ENCODE results near the gene TBXAS1.
A peak's percentile ranks its signal among the peaks of the same experiment; 100 is the strongest.
"Not testable (repeated sequence)": the region's sequence is repeated elsewhere in the genome, so short reads cannot be mapped to it uniquely, and the experiment has no call there.

Gene TBXAS1

DNA sequence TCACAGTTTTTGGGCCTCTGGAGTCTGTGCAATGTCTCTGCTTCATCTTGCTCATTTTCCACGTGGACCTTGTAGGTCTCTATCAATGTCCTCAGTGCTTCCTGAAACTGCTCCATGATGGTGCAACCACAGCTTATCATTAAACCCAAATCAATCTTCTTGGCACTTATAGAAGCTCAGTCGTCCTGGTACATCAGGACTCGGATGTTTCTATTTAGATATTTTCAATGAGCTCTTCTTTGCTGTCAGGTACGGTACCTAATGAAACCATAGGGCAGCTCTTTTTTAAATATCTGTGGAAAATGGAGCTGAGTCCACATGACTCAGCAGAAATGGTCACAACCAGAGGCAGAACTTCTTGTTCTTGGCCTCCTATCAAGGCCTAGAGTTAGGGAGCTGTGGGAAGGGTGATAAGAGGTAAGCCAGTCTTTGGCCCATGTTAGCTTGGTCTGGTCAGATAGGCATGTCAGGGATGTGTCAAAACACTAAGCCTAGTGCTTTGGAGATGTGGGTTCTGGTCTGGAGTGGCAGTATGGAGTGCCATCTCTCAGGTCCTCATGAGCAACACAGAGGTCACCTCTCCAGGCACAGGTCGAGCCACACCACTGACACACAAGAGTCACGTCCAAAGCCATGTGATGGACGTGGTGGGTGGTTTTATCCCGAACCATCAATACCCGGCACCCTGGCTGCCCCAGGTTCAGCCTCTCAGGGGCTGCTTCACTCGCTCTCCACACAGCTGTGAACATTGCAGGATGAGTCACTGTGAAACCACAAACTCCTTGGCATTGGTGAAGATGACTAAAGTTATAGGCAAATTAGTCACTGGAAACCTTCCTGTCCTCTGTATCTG, 87.0 kb downstream of the TBXAS1 start:
- peak; percentile 27 to 44 for DNase-seq

GRCh38 chr7:139916717-139917395, 87.8 kb downstream of the TBXAS1 start:
- no peak for DNase-seq

DNA sequence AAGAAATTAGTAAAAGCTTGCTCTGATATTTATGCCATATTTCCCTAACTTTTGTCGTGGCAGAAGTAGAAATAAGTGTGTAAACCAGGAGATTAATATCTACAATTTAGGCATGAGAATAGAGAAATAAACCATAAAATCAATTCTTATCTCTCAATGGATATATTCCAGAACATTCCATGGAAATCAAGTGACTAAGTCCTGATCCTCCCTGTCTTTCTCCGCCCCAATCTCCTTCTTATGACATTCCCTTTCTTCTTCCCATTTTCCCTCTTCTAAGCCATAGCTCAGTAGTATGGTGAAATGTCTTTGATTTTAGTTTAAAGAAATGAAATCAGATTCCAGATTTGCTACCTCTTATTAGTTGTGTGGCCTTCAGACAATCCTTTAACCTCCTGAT, 88.8 kb downstream of the TBXAS1 start:
- DNase-seq = no peak

- no peak for DNase-seq
Observed at GRCh38 chr7:139918480-139918879, 89.4 kb downstream of the TBXAS1 start.

- no peak for DNase-seq
Observed at GRCh38 chr7:139923090-139923489, 94.0 kb downstream of the TBXAS1 start.

DNA sequence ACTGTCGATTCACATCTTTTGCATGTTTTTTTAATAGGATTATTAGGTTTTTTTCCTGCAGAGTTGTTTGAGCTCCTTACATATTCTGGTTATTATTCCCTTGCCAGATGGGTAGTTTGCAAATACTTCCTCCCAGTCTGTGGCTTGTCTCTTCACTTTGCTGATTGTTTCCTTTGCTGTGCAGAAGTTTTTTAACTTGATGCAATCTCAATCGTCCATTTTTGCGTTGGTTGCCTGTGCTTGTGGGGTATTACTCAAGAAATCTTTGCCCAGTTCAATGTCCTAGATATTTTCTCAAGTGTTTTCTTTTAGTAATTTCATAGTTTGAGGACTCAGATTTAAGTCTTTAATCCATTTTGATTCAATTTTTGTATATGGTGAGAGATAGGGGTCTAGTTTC, 95.4 kb downstream of the TBXAS1 start:
- DNase-seq = no peak

DNA sequence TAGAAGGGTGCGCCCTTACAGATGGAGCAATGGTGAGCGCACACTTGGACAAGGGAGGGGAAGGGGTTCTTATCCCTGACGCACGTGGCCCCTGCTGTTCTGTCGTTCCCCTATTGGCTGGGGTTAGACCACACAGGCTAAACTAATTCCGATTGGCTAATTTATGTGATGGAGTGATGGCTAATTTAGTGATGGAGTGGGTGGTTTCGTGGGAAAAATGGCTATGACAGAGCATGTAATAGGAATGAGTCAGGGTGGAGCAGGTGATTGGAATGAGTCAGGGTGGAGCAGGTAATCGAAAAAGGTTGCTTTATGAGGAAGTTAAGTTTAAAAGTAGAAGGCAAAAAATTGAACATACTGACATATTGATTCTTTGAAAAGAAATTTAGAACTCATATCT, 100.2 kb downstream of the TBXAS1 start:
- not testable (repeated sequence) for DNase-seq

DNA sequence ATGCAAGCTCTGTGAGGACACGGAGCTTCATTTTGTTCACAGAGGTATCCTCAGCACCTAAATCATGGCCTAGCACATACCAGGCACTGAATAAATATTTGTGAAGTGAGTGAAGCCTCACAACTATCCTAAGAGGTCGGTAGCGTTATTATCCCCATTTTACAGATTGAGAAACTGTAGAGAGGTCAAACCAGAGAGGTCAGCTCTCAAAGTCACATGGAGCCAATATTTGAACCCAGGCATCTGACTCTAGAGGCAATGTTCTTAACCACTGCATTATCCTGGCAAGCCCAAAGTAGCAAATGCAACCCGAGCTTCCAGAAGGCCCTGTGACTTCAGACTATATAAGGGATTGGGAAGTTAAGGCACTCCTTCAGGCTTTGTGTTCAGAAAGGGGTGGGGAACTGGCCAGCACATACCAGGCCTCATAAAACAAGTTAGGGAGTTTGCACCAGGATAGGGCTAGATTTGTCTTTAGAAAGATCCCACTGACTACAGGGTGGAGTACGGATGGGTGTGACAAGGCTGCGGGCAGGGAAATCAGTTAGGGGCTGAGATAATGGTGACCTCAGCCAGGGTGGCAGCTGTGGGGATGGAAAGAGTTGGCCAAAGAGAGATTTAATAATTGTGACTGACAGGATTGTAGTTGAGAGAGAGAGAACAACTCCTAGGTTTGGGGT, 101.4 kb downstream of the TBXAS1 start:
- DNase-seq = no peak

DNA sequence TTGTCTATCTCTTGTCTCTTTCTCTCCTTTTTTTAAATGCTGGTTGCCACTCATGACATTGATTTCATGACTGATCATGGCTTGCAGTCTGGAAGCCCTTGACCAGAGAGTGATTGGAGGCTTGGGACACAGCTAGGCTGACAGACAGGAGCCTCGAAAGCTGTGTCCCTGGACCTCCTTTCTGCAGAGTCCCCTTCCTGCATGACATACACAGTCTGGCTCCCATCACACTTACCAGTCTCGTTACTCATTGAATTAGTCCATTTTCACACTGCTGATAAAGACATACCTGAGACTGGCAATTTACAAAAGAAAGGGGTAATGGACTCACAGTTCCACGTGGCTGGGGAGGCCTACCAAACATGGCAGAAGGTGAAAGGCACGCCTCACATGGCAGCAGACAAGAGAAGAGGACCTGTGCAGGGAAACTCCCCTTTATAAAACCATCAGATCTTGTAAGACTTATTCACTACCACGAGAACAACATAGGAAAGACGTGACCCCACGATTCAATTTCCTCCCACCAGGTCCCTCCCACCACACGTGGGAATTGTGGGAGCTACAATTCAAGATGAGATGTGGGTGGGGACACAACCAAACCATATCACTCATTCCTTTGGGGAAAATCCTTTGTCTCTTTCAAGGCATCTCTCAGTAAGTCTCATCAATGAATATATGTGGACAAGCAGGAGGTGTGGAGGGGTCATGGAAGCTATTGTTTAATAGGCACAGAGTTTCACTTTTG, 102.3 kb downstream of the TBXAS1 start:
- DNase-seq = no peak

- DNase-seq = no peak
Observed at GRCh38 chr7:139932531-139932930, 103.5 kb downstream of the TBXAS1 start.

- no peak for DNase-seq
Observed at GRCh38 chr7:139936760-139937310, 107.8 kb downstream of the TBXAS1 start.

- no peak for DNase-seq
Observed at GRCh38 chr7:139937715-139938114, 108.7 kb downstream of the TBXAS1 start.

DNA sequence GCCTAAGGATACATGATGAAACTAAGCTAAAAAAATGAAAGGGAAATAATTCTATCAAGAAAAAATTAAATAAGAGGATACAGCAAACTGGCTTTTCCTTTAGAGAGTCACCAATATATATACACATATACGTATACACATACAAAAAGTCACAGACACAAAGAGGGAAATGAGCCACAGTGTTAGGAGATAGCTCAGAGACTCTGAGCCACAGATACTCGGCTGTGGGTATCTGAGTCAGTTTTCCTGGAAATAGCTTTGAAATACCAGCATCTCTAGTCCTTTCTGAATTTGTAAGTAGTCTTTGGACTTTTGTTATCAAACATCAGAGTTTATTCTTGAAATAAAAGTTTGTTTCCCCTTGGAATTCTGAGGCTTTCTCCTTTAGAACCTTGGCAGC, 111.8 kb downstream of the TBXAS1 start:
- no peak for DNase-seq

- DNase-seq = no peak
Observed at GRCh38 chr7:139941421-139941820, 112.4 kb downstream of the TBXAS1 start.

DNA sequence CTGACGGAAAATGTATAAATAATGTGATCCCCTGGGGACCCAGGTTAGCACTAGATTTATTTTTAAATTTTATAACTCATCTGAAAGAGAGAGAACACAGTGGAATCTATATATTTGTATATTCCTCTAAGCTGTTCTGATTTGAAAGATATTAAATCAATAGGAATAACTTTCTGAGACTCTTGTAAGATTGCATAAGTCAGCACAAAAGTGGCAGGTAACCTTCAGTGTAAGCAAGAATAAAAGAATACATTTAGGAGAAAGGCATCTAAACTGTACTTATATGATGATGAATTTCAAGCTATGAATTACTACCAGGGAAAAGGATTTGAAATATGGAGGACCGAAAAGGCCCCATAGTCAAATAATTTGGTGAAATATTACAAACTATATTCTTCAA, 112.8 kb downstream of the TBXAS1 start:
- DNase-seq = no peak

DNA sequence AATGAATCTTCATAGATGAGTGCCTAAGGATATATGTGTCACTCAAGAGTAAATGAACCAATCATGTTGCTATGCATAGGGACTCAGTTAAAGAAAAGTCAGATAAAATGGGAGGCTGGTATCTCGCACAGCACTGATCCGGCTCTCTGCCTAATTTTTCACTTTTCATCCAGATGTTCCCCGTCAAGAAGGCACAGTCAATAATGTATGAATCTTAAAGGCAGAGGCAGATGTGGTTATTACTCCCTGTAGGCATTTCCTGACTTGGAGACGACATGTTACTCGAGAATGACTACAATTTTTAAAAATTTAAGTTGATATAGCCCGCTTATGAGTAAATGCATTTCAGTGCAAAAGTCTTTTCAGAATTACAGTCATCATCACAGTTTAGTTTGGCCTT, 113.6 kb downstream of the TBXAS1 start:
- no peak for DNase-seq

GRCh38 chr7:139943401-139943800, 114.3 kb downstream of the TBXAS1 start:
- no peak for DNase-seq

DNA sequence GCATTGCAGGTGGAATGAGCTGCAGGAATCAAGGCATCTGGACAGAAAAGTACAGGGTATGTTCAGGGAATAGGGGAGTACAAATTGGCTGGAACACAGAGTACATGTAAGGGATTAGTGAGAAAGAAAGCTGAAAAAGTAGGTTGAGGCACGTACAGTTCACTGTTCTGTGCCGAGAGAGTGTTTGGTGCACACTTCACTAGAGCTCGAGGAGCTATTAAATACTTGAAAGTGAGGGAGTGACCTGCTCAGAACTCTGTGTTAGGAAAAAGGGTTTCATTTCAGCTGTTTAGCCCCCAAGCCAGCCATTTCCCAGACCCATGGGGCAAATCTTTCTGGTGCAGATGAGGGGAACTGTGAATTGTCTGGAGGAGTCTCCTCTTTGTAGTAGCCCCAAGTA, 115.2 kb downstream of the TBXAS1 start:
- DNase-seq = no peak

GRCh38 chr7:139946533-139946932, 117.5 kb downstream of the TBXAS1 start:
- DNase-seq = no peak

GRCh38 chr7:139947021-139947420, 118.0 kb downstream of the TBXAS1 start:
- DNase-seq = no peak

DNA sequence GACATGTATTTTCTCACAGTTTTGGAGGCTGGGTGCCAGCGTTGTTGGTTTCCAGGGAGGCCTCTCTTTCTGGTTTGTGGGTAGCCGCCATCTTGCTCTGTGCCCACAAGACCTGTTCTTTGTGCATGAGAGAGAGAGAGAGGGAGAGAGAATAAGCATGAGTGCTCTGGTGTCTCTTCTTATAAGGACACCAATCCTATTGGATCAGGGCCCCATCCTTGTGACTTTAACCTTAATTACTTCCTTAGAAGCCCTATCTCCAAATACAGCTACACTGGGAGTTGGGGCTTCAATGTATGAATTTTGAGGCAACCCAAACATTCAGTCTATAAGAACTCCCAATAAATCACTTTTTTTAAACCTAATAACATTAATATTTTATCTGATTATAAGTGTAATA, 119.1 kb downstream of the TBXAS1 start:
- no peak for DNase-seq

DNA sequence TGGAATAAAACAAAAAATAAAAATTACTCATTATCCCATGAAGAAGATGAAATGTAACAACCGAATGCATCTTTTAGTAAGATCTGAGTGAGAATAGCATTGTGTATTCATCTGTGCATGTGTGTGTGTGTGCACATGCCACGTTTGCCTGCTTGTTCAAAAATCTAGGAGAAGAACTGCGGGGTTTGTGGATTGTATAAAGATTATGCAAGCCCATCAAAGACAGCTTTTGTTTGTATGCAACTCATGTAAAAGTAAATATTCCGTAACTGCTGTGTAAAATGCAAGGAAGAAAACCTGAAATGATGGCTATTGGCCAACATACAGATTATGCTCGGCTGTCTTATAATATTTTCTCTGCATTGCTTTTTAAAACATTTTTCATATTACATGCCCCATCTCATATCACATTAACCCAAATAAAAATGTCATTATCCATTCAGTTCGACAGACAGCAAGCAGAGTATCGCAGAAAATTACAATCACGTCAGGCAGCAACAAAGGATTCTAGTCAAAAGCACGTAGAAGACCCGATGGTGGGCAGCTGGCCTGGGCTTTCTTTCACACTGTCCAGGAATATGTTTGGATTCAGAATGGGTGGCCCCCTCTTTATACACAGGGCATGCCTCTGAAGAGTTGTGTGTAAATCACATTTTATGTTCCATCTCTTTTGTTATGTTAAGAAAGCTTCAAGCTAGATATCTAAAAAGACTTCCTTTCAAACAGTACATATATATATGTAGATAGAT, 119.7 kb downstream of the TBXAS1 start:
- DNase-seq = no peak

All from activated CD4-positive, alpha-beta T cell treated with anti-CD3 and anti-CD28 coated beads, Interleukin-2, amount 50 U/mL, for 4 hours (primary cell).